GM18508 (cell line): ENCODE data around the gene DUS2.
"Not testable (repeated sequence)": the region's sequence is repeated elsewhere in the genome, so short reads cannot be mapped to it uniquely, and the experiment has no call there.

ENCODE experiments used
- ATAC-seq: cut with Tn5 transposase; IDR thresholded peaks from one replicate; pipeline ENCODE4 v1.9.1; 2021; ENCODE audit warnings: moderate number of reproducible peaks; ENCODE audit not compliant: insufficient read depth, unreplicated experiment

Gene DUS2

GRCh38 chr16:67998231-67998778 is 24.8 kb upstream of the DUS2 start:
- ATAC-seq, result not testable (repeated sequence)

GRCh38 chr16:67998779-67999688 is 24.1 kb upstream of the DUS2 start, which contains the start of gene DPEP2:
Gene DPEP2, minus strand, starts transcription at chr16:67999484. Its CDS starts 6,272 bp downstream, at chr16:67993212.
- ATAC-seq, result not testable (repeated sequence)

GRCh38 chr16:67999985-68000384 is 23.1 kb upstream of the DUS2 start:
- ATAC-seq, result no peak

- no peak for ATAC-seq
These were observed 22.6 kb upstream of the DUS2 start for GRCh38 chr16:68000450-68000849.

- no peak for ATAC-seq
These were observed 20.1 kb upstream of the DUS2 start for GRCh38 chr16:68003031-68003430.

- no peak for ATAC-seq
These were observed 17.9 kb upstream of the DUS2 start for GRCh38 chr16:68005211-68005610.

GRCh38 chr16:68005786-68006286 is 17.2 kb upstream of the DUS2 start:
- ATAC-seq, result no peak

GRCh38 chr16:68009157-68009735 is 13.8 kb upstream of the DUS2 start:
- ATAC-seq, result no peak

GRCh38 chr16:68009872-68010271 is 13.2 kb upstream of the DUS2 start:
- ATAC-seq, result not testable (repeated sequence)

- no peak for ATAC-seq
These were observed 9.6 kb upstream of the DUS2 start for GRCh38 chr16:68013440-68013839.

- ATAC-seq, result no peak
These were observed 7.4 kb upstream of the DUS2 start, which contains the start of gene DPEP2NB for GRCh38 chr16:68015681-68016080. Gene DPEP2NB, minus strand, starts transcription at chr16:68015911. Its CDS starts 141 bp downstream, at chr16:68015770.

- no peak for ATAC-seq
These were observed 3.9 kb upstream of the DUS2 start for GRCh38 chr16:68019167-68019680.

- ATAC-seq, result no peak
These were observed 1.6 kb upstream of the DUS2 start for GRCh38 chr16:68021490-68021889.

GRCh38 chr16:68022278-68022727 is 781 bp upstream of the DUS2 start:
- ATAC-seq, result no peak

- no peak for ATAC-seq
These were observed 5.9 kb downstream of the DUS2 start for GRCh38 chr16:68028996-68029395.

GRCh38 chr16:68030108-68030507 is 7.0 kb downstream of the DUS2 start:
- not testable (repeated sequence) for ATAC-seq

- no peak for ATAC-seq
These were observed 8.9 kb downstream of the DUS2 start for GRCh38 chr16:68031951-68032350.

- ATAC-seq, result no peak
These were observed 10.0 kb downstream of the DUS2 start for GRCh38 chr16:68033101-68033500.

- ATAC-seq, result no peak
These were observed 12.1 kb downstream of the DUS2 start for GRCh38 chr16:68035227-68035626.

GRCh38 chr16:68037841-68038597 is 14.9 kb downstream of the DUS2 start:
- ATAC-seq, result no peak
